CD4-positive, alpha-beta memory T cell (primary cell): ENCODE results near the gene NRCAM. TPM values are rescaled to one million over a fixed set of nuclear protein-coding genes. Genes with fewer than 3 reads are reported as not detected.

Source experiments
- CTCF ChIA-PET: fragments of 350-600 bp; sonication (Branson Sonifier 250); formaldehyde crosslinking; loops from one replicate; lab custom pipeline; 2021; ENCODE audit warnings: inconsistent platforms; ENCODE audit not compliant: partially characterized antibody; lab: Charles Lee
- POLR2A ChIA-PET: fragments of 350-600 bp; sonication (Branson Sonifier 250); formaldehyde crosslinking; loops from one replicate; lab custom pipeline; 2021; ENCODE audit not compliant: partially characterized antibody; lab: Charles Lee
- DNase-seq, 5 donors: peaks; one replicate each; pipeline versions ENCODE4 v3.0.0 to v3.0.0-alpha.2; 2020 to 2022; ENCODE audit warnings: mixed read lengths in 1 of 5
- H3K27ac ChIP-seq: one replicate; pipeline ENCODE4 v1.7.0; 2013; ENCODE audit warnings: low read depth, low read length
- H3K27me3 ChIP-seq: 2 replicates; pipeline ENCODE4 v1.7.0; 2013; ENCODE audit warnings: mild to moderate bottlenecking, low read length, moderate library complexity; ENCODE audit not compliant: insufficient read depth
- H3K36me3 ChIP-seq: 2 replicates; pipeline ENCODE4 v1.7.0; 2013; ENCODE audit warnings: mild to moderate bottlenecking, low read length, moderate library complexity; ENCODE audit not compliant: insufficient read depth
- H3K4me1 ChIP-seq: 2 replicates; pipeline ENCODE4 v1.7.0; 2013; ENCODE audit warnings: mild to moderate bottlenecking, low read length, moderate library complexity; ENCODE audit not compliant: insufficient read depth
- H3K4me3 ChIP-seq, 2 donors: one replicate each; pipeline ENCODE4 v1.7.0; 2013; ENCODE audit warnings: low read length in 2 of 2, mild to moderate bottlenecking in 1 of 2
- H3K9me3 ChIP-seq, 2 donors: one replicate each; pipeline ENCODE4 v1.7.0; 2013; ENCODE audit warnings: low read length in 2 of 2, control low read depth in 1 of 2; ENCODE audit not compliant: control insufficient read depth in 1 of 2
- H3K27ac Mint-ChIP-seq, 7 donors: one replicate each; pipeline ENCODE4 v1.8.0; 2020 to 2021; ENCODE audit warnings: mixed read lengths in 7 of 7, mild to moderate bottlenecking in 6 of 7, inconsistent platforms in 3 of 7, moderate library complexity in 3 of 7
- H3K27me3 Mint-ChIP-seq, 2 donors: one replicate each; pipeline ENCODE4 v1.8.0; 2020 to 2021; ENCODE audit warnings: mixed read lengths in 2 of 2
- H3K36me3 Mint-ChIP-seq, 2 donors: one replicate each; pipeline ENCODE4 v1.8.0; 2020 to 2021; ENCODE audit warnings: mixed read lengths in 2 of 2, inconsistent platforms in 1 of 2, mild to moderate bottlenecking in 1 of 2
- H3K4me1 Mint-ChIP-seq, 4 donors: one replicate each; pipeline ENCODE4 v1.8.0; 2020 to 2021; ENCODE audit warnings: mixed read lengths in 4 of 4, mild to moderate bottlenecking in 1 of 4
- H3K4me3 Mint-ChIP-seq, 8 donors: one replicate each; pipeline ENCODE4 v1.8.0; 2020 to 2021; ENCODE audit warnings: mixed read lengths in 8 of 8, mild to moderate bottlenecking in 7 of 8, moderate library complexity in 6 of 8, inconsistent platforms in 3 of 8
- H3K9me3 Mint-ChIP-seq, 8 donors: one replicate each; pipeline ENCODE4 v1.8.0; 2020 to 2021; ENCODE audit warnings: mixed read lengths in 8 of 8, mild to moderate bottlenecking in 5 of 8, inconsistent platforms in 3 of 8, moderate library complexity in 1 of 8
- intact Hi-C: fragments of 100-400 bp; cut with micrococcal nuclease; formaldehyde crosslinking; loops from one replicate; pipeline ENCODE4 v1.15.1; 2023
- polyA plus RNA-seq, 2 donors: library from polyadenylated mRNA; unstranded; fragments of 300-500 nt; fragmentation: Illumina TruSeq; gene quantifications; one replicate each; pipeline ENCODE4 v1.2.3, GENCODE V29; 2021
- total RNA-seq, 2 experiments: library from RNA; stranded (reverse); gene quantifications; one replicate each; pipeline ENCODE4 v1.2.3, GENCODE V29; 2021

NRCAM gene
- total and polyA plus RNA-seq, 4 experiments from 2014 or later, result 0.22 to 0.41 (median 0.32) TPM; not detected in 1

DNA sequence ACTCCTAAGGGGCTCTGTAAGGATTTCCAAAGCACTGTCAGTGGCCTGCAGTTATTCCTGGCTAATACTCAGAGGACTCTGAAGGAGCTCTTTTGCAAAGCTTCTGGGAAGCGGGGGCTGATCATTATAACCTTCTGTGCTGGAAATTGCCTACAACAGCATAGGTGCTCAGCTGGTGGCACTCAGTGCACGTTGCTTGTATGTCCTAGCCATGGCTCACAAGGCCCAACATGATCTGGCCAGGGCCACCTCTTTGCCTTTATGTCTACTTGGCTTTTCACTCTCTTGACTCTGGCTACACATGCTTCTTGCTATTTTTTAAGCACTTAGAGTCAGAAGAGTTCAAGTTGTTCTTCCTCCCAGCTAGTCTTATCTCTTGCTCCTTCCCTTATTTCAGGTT, 343.6 kb downstream of the NRCAM start:
- Histone ChIP-seq H3K9me3 (no peaks in the 10 kb centered on the region), H3K27me3 (no peaks in the 10 kb centered on the region), H3K27ac (no peak overlapping the region), H3K4me1 (no peaks in the 10 kb centered on the region), H3K4me3 (no peak overlapping the region), H3K36me3 (no peaks in the 10 kb centered on the region)
- H3K36me3 Mint-ChIP-seq, result no peaks in the 10 kb centered on the region
- intact Hi-C loops, result no loop called here
- H3K9me3 Mint-ChIP-seq, result no peaks in the 10 kb centered on the region
- H3K27me3 Mint-ChIP-seq, result no peaks in the 10 kb centered on the region
- POLR2A ChIA-PET, result no interaction called here
- CTCF ChIA-PET, result no interaction called here
- H3K27ac Mint-ChIP-seq, result no peak overlapping the region
- no peaks in the 10 kb centered on the region for H3K4me1 Mint-ChIP-seq
- no peak overlapping the region for H3K4me3 Mint-ChIP-seq
- no peak for DNase-seq

DNA sequence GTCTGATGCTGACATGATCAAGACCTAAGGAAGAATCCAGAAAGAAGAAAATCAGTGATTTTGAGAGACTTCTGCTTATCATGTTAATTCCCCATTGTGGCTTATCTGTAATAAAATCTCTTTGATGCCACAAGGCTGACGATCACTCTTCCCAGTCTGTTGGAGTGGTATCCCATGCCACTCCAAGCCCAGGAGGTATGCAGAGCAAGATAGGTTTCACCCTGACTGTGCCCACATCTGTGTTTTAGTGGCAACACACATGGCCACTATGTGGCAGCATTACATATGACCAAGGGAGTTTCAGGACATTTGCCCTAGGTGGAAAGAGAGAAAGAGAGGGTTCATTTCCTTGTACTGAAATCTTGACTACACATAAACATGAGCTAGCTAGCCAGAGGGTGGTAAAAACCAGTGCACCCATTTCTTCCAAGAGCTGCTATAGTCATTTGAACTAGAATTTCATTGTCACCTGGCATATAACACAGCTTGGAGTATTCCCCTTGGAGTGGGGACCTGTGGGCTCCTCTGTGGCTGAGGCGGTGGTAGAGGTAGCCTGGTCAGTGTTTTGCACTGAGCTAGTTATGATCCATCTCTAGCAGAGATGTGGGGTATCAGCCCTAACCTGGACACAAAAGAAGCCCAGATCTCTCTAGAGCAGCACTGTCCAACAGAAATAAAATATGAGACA, 346.9 kb downstream of the NRCAM start:
- intact Hi-C loops, result no loop called here
- Histone ChIP-seq H3K9me3 (no peaks in the 10 kb centered on the region), H3K36me3 (no peaks in the 10 kb centered on the region), H3K27me3 (no peaks in the 10 kb centered on the region), H3K27ac (no peak overlapping the region), H3K4me3 (no peak overlapping the region), H3K4me1 (no peaks in the 10 kb centered on the region)
- Mint-ChIP-seq H3K9me3 (peaks cover 0 to 1% (median 0%) of the 10 kb centered on the region in 8 donors), H3K27me3 (no peaks in the 10 kb centered on the region), H3K36me3 (no peaks in the 10 kb centered on the region), H3K4me1 (no peaks in the 10 kb centered on the region), H3K27ac (no peak overlapping the region), H3K4me3 (no peak overlapping the region)
- no peak for DNase-seq
- ChIA-PET POLR2A (no interaction called here), CTCF (interaction anchor here (0.8 to 1.2 kb wide), 3 partner anchors 12 to 49 kb away, joined by 3 read pairs; no protein-coding TSS in a partner anchor)

DNA sequence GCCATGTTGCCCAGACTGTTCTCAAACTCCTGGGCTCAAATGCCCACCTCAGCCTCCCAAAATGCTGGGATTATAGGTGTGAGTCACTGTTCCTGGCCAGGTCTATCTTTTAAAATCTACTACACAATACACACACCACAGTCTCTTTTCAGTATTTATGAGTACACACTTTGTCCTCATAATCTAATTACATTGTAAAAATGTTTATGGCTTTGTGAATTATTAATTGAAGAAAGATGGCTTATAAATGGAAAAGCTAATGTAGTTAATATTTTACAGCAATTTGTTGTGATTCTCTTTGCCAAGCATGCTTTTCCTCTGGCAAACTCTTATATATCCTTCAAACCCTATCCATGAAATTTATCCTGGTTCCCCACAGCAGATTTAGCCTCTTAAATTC, 348.1 kb downstream of the NRCAM start:
- H3K9me3 Mint-ChIP-seq, result peaks cover 0 to 1% (median 0%) of the 10 kb centered on the region in 8 donors
- no peak overlapping the region for H3K4me3 ChIP-seq
- no peaks in the 10 kb centered on the region for H3K27me3 ChIP-seq
- H3K4me1 ChIP-seq, result no peaks in the 10 kb centered on the region
- H3K27me3 Mint-ChIP-seq, result no peaks in the 10 kb centered on the region
- H3K4me3 Mint-ChIP-seq, result no peak overlapping the region
- intact Hi-C loops, result no loop called here
- CTCF ChIA-PET, result no interaction called here
- DNase-seq, result no peak
- no peaks in the 10 kb centered on the region for H3K36me3 ChIP-seq
- H3K36me3 Mint-ChIP-seq, result no peaks in the 10 kb centered on the region
- POLR2A ChIA-PET, result no interaction called here
- H3K27ac ChIP-seq, result no peak overlapping the region
- H3K9me3 ChIP-seq, result no peaks in the 10 kb centered on the region
- no peaks in the 10 kb centered on the region for H3K4me1 Mint-ChIP-seq
- H3K27ac Mint-ChIP-seq, result no peak overlapping the region

- H3K4me3 Mint-ChIP-seq, result no peak overlapping the region
- no peak overlapping the region for H3K27ac Mint-ChIP-seq
- H3K27me3 ChIP-seq, result no peaks in the 10 kb centered on the region
- H3K36me3 Mint-ChIP-seq, result no peaks in the 10 kb centered on the region
- no peak for DNase-seq
- POLR2A ChIA-PET, result no interaction called here
- no peaks in the 10 kb centered on the region for H3K4me1 ChIP-seq
- H3K9me3 Mint-ChIP-seq, result peaks cover 0 to 1% (median 0%) of the 10 kb centered on the region in 8 donors
- H3K36me3 ChIP-seq, result no peaks in the 10 kb centered on the region
- CTCF ChIA-PET, result interaction anchor here (1.6 kb wide), 1 partner anchor 10 kb away, joined by 5 read pairs; no protein-coding TSS in a partner anchor
- peaks cover 0 to 8% of the 10 kb centered on the region in 2 donors for H3K27me3 Mint-ChIP-seq
- H3K4me3 ChIP-seq, result no peak overlapping the region
- H3K27ac ChIP-seq, result no peak overlapping the region
- H3K9me3 ChIP-seq, result no peaks in the 10 kb centered on the region
- no peaks in the 10 kb centered on the region for H3K4me1 Mint-ChIP-seq
- intact Hi-C loops, result no loop called here
These were observed 351.9 kb downstream of the NRCAM start for GRCh38 chr7:108104324-108104723.

DNA sequence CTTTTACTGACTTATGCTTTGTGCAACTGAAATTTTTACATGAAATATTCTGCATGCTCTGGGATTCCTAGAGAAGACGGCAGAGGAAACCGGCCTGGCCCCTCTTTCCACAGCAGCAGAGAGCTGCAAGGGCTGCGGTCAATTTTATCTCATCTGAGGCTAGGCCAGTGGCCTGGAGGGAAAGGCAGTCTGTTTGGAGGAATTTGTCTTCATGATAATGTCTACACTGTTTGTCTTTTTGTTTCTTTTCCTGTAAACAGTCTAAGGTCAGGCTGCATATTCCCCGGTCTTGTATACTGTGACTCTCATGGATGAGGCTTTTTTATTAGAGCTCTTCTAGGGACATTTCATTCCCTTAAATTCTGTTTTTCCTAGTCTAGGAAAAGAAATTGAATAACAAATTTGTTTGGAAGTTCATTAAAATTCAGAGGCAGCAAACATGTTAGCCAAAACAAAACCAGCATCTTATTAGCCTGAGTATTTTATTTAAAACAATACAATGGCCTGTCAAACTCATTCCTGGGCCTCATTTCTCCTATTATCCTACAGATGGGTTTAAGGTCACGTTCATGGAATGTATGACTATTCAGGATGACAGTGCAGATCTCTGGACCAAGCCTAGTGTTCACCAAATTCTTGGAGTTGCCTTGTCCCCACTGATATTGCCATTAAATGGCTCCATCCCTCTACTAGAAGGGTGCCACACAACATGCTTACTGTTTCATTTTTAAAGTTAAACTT, 352.5 kb downstream of the NRCAM start:
- no peaks in the 10 kb centered on the region for H3K36me3 ChIP-seq
- H3K27ac ChIP-seq, result no peak overlapping the region
- ChIA-PET POLR2A (no interaction called here), CTCF (interaction anchor here (1.6 kb wide), 1 partner anchor 10 kb away, joined by 5 read pairs; no protein-coding TSS in a partner anchor)
- no peaks in the 10 kb centered on the region for H3K9me3 ChIP-seq
- Mint-ChIP-seq H3K27me3 (peaks cover 0 to 8% of the 10 kb centered on the region in 2 donors), H3K9me3 (peaks cover 0 to 1% (median 0%) of the 10 kb centered on the region in 8 donors), H3K4me3 (no peak overlapping the region), H3K27ac (no peak overlapping the region), H3K36me3 (no peaks in the 10 kb centered on the region), H3K4me1 (no peaks in the 10 kb centered on the region)
- intact Hi-C loops, result no loop called here
- DNase-seq, result no peak
- H3K4me1 ChIP-seq, result no peaks in the 10 kb centered on the region
- no peaks in the 10 kb centered on the region for H3K27me3 ChIP-seq
- H3K4me3 ChIP-seq, result no peak overlapping the region

DNA sequence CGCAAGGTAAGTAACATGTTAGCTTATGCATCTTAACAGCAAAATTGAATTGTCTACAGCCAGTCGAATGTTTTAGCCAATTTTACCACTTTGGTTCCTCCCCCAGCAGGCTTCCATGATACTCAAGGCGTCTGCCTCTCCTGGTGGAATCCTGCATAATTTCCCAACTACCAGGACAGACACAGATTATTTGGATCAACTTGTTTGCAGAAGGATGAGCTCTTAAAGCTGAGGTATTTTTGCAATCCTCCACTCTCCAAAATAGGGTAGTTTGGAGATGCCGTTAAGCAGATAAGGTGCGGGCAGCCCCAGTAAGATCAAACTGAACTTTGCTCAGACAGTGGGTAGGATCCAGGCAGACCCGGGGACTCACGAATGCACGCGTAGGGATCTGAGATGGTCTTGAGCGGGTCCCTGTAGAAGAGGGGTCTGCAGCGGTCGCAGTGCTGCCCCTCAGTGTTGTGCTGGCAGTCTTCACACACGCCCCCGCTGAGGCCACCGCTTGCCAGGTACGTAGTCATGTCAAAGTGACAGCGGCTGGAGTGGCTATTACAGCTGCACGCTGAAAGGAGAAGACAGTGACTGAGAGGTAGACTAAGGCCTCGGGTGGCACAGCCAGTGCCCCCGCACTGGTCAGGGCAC, 353.4 kb downstream of the NRCAM start:
- CTCF ChIA-PET, result no interaction called here
- H3K27me3 ChIP-seq, result no peaks in the 10 kb centered on the region
- H3K27ac ChIP-seq, result no peak overlapping the region
- H3K4me3 ChIP-seq, result no peak overlapping the region
- intact Hi-C loops, result no loop called here
- H3K4me3 Mint-ChIP-seq, result no peak overlapping the region
- no peaks in the 10 kb centered on the region for H3K4me1 ChIP-seq
- H3K36me3 Mint-ChIP-seq, result no peaks in the 10 kb centered on the region
- DNase-seq, result no peak
- peaks cover 0 to 8% of the 10 kb centered on the region in 2 donors for H3K27me3 Mint-ChIP-seq
- no peaks in the 10 kb centered on the region for H3K36me3 ChIP-seq
- H3K27ac Mint-ChIP-seq, result no peak overlapping the region
- H3K4me1 Mint-ChIP-seq, result no peaks in the 10 kb centered on the region
- POLR2A ChIA-PET, result no interaction called here
- H3K9me3 Mint-ChIP-seq, result peaks cover 0 to 1% (median 0%) of the 10 kb centered on the region in 8 donors
- H3K9me3 ChIP-seq, result no peaks in the 10 kb centered on the region

DNA sequence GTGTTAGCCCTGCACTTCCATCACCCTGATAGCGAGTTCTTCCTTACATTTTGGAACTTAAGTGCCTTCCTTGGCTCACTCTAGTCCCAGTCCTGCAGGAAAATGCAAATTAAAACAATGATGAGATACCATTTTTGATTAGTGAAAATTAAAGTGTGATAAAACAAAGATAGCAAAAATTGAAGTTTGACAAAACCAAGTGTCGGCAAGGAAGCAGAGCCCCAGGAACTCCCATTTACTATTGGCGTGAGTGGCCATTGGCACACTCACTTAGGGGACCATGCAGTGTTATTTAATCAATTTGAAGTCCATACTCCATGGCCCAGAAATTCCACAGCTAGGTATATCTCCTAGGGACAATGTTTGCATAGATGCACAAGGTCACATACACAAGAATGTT, 354.5 kb downstream of the NRCAM start:
- CTCF ChIA-PET, result no interaction called here

More for the DNA sequence above, 354.5 kb downstream of the NRCAM start:
- no peaks in the 10 kb centered on the region for H3K36me3 Mint-ChIP-seq
- Histone ChIP-seq H3K27me3 (no peaks in the 10 kb centered on the region), H3K27ac (no peak overlapping the region), H3K9me3 (no peaks in the 10 kb centered on the region), H3K4me1 (no peaks in the 10 kb centered on the region), H3K36me3 (no peaks in the 10 kb centered on the region), H3K4me3 (no peak overlapping the region)
- peaks cover 0 to 1% (median 0%) of the 10 kb centered on the region in 8 donors for H3K9me3 Mint-ChIP-seq
- POLR2A ChIA-PET, result no interaction called here
- H3K27ac Mint-ChIP-seq, result no peak overlapping the region
- H3K4me1 Mint-ChIP-seq, result no peaks in the 10 kb centered on the region
- no peak for DNase-seq
- H3K27me3 Mint-ChIP-seq, result peaks cover 0 to 8% of the 10 kb centered on the region in 2 donors
- intact Hi-C loops, result no loop called here
- H3K4me3 Mint-ChIP-seq, result no peak overlapping the region
